ENCODE data around the gene FOXD1.

DNA sequence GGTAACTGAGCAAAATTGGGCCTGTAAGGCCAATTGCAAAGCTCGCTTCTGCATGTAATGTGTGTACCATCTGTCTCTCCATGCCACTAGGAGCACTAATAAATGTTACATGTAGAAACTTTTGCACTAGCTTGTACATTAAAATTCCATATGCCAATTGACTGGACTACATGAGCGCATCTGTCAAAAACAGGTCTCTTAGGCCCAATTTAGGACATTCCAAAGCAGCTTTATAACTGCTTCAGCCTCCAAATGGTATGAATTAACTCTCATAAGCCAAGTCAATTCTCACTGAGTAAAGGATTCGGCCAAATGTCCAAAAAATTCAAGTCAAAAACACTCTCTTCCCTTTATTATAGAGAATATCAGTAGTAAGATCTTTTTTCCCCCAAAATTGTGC is 23.5 kb upstream of the FOXD1 start:
- no peak for TF ChIP-seq POLR2A (IDR thresholded peaks at IDR 0.05)
- TF ChIP-seq, protein P1, sequence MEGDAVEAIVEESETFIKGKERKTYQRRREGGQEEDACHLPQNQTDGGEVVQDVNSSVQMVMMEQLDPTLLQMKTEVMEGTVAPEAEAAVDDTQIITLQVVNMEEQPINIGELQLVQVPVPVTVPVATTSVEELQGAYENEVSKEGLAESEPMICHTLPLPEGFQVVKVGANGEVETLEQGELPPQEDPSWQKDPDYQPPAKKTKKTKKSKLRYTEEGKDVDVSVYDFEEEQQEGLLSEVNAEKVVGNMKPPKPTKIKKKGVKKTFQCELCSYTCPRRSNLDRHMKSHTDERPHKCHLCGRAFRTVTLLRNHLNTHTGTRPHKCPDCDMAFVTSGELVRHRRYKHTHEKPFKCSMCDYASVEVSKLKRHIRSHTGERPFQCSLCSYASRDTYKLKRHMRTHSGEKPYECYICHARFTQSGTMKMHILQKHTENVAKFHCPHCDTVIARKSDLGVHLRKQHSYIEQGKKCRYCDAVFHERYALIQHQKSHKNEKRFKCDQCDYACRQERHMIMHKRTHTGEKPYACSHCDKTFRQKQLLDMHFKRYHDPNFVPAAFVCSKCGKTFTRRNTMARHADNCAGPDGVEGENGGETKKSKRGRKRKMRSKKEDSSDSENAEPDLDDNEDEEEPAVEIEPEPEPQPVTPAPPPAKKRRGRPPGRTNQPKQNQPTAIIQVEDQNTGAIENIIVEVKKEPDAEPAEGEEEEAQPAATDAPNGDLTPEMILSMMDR (IDR thresholded peaks at IDR 0.05) = no peak

All from testis (tissue), 2 donors.